Measurements from ENCODE around the gene RTL9. TPM values are rescaled to one million over a fixed set of nuclear protein-coding genes. Genes with fewer than 3 reads are reported as not detected.

The RTL9 gene
- total RNA-seq, 1 experiment from 2014 or later, result 0.29 TPM

- Histone ChIP-seq H3K4me1 (ENCODE audit: insufficient read depth, low read length) (peaks cover 56% of the 10 kb centered on the region), H3K4me3 (ENCODE audit: low read length) (no peak overlapping the region), H2AFZ (ENCODE audit: low read length) (no peak overlapping the region), H3K9me3 (ENCODE audit: low read length) (no peaks in the 10 kb centered on the region), H3F3A (ENCODE audit: low read length, unreplicated experiment) (no peaks in the 10 kb centered on the region), H3K27ac (ENCODE audit: low read length) (peak overlapping the region; percentile 29; the same call in 1 of the 2 replicates), H4K20me1 (ENCODE audit: low read length) (no peaks in the 10 kb centered on the region), H3K79me2 (ENCODE audit: low read length) (no peaks in the 10 kb centered on the region), H3K9ac (ENCODE audit: low read length) (no peak overlapping the region), H3K36me3 (ENCODE audit: low read depth, low read length) (no peaks in the 10 kb centered on the region), H3K4me2 (ENCODE audit: low read length) (no peak overlapping the region), H3K27me3 (ENCODE audit: low read length) (no peaks in the 10 kb centered on the region), H3K9me2 (replicated peaks; ENCODE audit: low read length) (no peaks in the 10 kb centered on the region)
- ATAC-seq (no peak), DNase-seq (no peak)
- ChIA-PET CTCF (no interaction called here), POLR2A (ENCODE audit: unreplicated experiment) (no interaction called here)
- intact Hi-C loops (cut with micrococcal nuclease), result no loop called here
- TF ChIP-seq CTCF (conservative IDR thresholded peaks at IDR 0.05; ENCODE audit: low read depth, low read length) (no peak), EZH2phosphoT487 (IDR thresholded peaks at IDR 0.05; ENCODE audit: borderline replicate concordance, low read length) (no peak), EZH2 (IDR thresholded peaks at IDR 0.05; ENCODE audit: low read length, unreplicated experiment) (no peak)
- no TSS peak for BruUV-seq (replicated peaks)
Observed at GRCh38 chrX:110397904-110398303, 39.3 kb downstream of the RTL9 start.

- CTCF ChIA-PET, result no interaction called here
- peaks cover 61% of the 10 kb centered on the region for H3K4me1 ChIP-seq (ENCODE audit: insufficient read depth, low read length)
Observed at GRCh38 chrX:110399497-110399896, 40.8 kb downstream of the RTL9 start.

More at GRCh38 chrX:110399497-110399896, 40.8 kb downstream of the RTL9 start:
- ATAC-seq, result no peak
- Histone ChIP-seq H3K27me3 (ENCODE audit: low read length) (no peaks in the 10 kb centered on the region), H3K4me2 (ENCODE audit: low read length) (no peak overlapping the region), H3K79me2 (ENCODE audit: low read length) (no peaks in the 10 kb centered on the region), H3K9me2 (replicated peaks; ENCODE audit: low read length) (no peaks in the 10 kb centered on the region), H2AFZ (ENCODE audit: low read length) (no peak overlapping the region), H3K4me3 (ENCODE audit: low read length) (no peak overlapping the region), H3F3A (ENCODE audit: low read length, unreplicated experiment) (no peaks in the 10 kb centered on the region), H3K9ac (ENCODE audit: low read length) (no peak overlapping the region), H4K20me1 (ENCODE audit: low read length) (no peaks in the 10 kb centered on the region), H3K36me3 (ENCODE audit: low read depth, low read length) (no peaks in the 10 kb centered on the region), H3K9me3 (ENCODE audit: low read length) (no peaks in the 10 kb centered on the region), H3K27ac (ENCODE audit: low read length) (no peak overlapping the region)
- BruUV-seq (replicated peaks), result no TSS peak
- POLR2A ChIA-PET (ENCODE audit: unreplicated experiment), result no interaction called here
- no peak for TF ChIP-seq EZH2phosphoT487 (IDR thresholded peaks at IDR 0.05; ENCODE audit: borderline replicate concordance, low read length)
- TF ChIP-seq CTCF (conservative IDR thresholded peaks at IDR 0.05; ENCODE audit: low read depth, low read length), result no peak
- no peak for TF ChIP-seq EZH2 (IDR thresholded peaks at IDR 0.05; ENCODE audit: low read length, unreplicated experiment)
- intact Hi-C loops (cut with micrococcal nuclease), result no loop called here
- DNase-seq, result no peak

Data from PC-3 (cell line).